Kidney (tissue), 14 donors: Measurements from ENCODE around the gene NAT8. TPM values are rescaled to one million over a fixed set of nuclear protein-coding genes. Genes with fewer than 3 reads are reported as not detected.
"Not testable (repeated sequence)": the region's sequence is repeated elsewhere in the genome, so short reads cannot be mapped to it uniquely, and the experiment has no call there.

Experiments
- DNase-seq, 5 donors: peaks; one replicate each; pipeline ENCODE4 v3.0.0-alpha.2; 2013 to 2020
- FAIRE-seq: peaks from 2 replicates; lab custom pipeline; 2012; peaks lifted over from hg19 to GRCh38; lab: Jason Lieb, UNC
- H3K27ac ChIP-seq, 2 donors: one replicate each; pipeline ENCODE4 v1.7.0; 2013; ENCODE audit warnings: low read depth in 2 of 2, low read length in 2 of 2, inconsistent platforms in 1 of 2
- H3K27me3 ChIP-seq: one replicate; pipeline ENCODE4 v1.7.1; 2013; ENCODE audit warnings: low read length, inconsistent platforms; ENCODE audit not compliant: control insufficient read depth, insufficient read depth
- H3K36me3 ChIP-seq, 3 donors: one replicate each; pipeline versions ENCODE4 v1.7.0 to v1.7.1; 2013; ENCODE audit warnings: low read length in 3 of 3, control low read depth in 1 of 3, inconsistent platforms in 1 of 3; ENCODE audit not compliant: insufficient read depth in 3 of 3, control insufficient read depth in 2 of 3
- H3K4me1 ChIP-seq, 3 donors: one replicate each; pipeline versions ENCODE4 v1.7.0 to v1.7.1; 2013; ENCODE audit warnings: low read length in 3 of 3, inconsistent platforms in 1 of 3, low read depth in 1 of 3; ENCODE audit not compliant: control insufficient read depth in 2 of 3, insufficient read depth in 2 of 3
- H3K4me3 ChIP-seq, 3 donors: one replicate each; pipeline versions ENCODE4 v1.7.0 to v1.8.1; 2013; ENCODE audit warnings: low read length in 3 of 3, control low read depth in 1 of 3, inconsistent platforms in 1 of 3
- H3K9ac ChIP-seq, 3 donors: one replicate each; pipeline versions ENCODE4 v1.7.0 to v1.7.1; 2013; ENCODE audit warnings: low read length in 3 of 3, control low read depth in 1 of 3, inconsistent platforms in 1 of 3
- H3K9me3 ChIP-seq, 3 donors: one replicate each; pipeline versions ENCODE4 v1.7.0 to v1.7.1; 2013; ENCODE audit warnings: low read length in 3 of 3, control low read depth in 1 of 3, inconsistent platforms in 1 of 3; ENCODE audit not compliant: control insufficient read depth in 2 of 3, insufficient read depth in 1 of 3
- CTCF ChIP-seq: IDR thresholded peaks from 3 replicates; pipeline ENCODE4 v1.5.1; 2012; ENCODE audit warnings: mild to moderate bottlenecking, moderate library complexity, borderline replicate concordance; ENCODE audit not compliant: insufficient read depth; ENCODE audit errors: extremely low read depth
- intact Hi-C: fragments of 100-400 bp; cut with DNase I; formaldehyde crosslinking; loops from one replicate; pipeline ENCODE4 v1.11.1; 2022
- polyA plus RNA-seq: library from polyadenylated mRNA; stranded (reverse); fragments of 350-450 nt; fragmentation: Illumina TruSeq; extraction: RNeasy Lipid Tissue Mini Kit (QIAGEN cat#74804); gene quantifications from one replicate; pipeline ENCODE4 v1.2.3, GENCODE V29; 2014; ENCODE audit warnings: low read depth, low replicate concordance; ENCODE audit not compliant: insufficient read depth
- total RNA-seq: library from RNA; stranded (reverse); fragmentation: NEBNext Ultra II Directional; extraction: Animal tissue kit (Norgen Biotek cat#: 25700); gene quantifications from one replicate; pipeline ENCODE4 v1.2.1, GENCODE V29; 2021
- donor health status: control.
- donor health status: control.
- donor health status: control.
- donor health status: control.
- donor health status: control.
- donor health status: DM: yes; HTN: yes; CAD: no.
- donor health status: Normal renal cell carcinoma (clear cell type).

The NAT8 gene
- total and polyA plus RNA-seq, 2 donors from 2014 or later = 94.4 to 1,820 TPM

DNA sequence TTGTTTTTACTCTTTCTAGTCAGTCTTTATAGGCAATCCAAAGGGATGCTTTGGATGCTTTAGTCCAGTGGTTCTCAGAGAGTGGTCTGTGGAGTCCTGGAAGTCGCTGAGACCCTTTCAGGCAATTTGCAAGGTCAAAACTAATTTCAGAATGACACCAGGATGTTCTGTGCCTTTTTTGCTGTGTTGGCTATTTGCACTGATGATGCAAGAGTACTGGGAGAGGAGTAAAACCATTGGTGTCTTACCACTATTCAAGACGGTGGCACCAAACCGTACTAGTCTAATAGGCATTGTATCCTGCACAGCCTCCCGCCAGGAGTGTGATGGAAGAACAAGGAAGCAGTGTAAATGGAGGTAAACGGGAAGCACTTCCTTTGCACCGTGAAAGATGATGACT, 34.0 kb upstream of the NAT8 start:
- H3K36me3 ChIP-seq, intact Hi-C loops, DNase-seq, H3K27me3 ChIP-seq, H3K9ac ChIP-seq, H3K9me3 ChIP-seq, H3K4me1 ChIP-seq, FAIRE-seq, H3K4me3 ChIP-seq, H3K27ac ChIP-seq: not testable (repeated sequence)

DNA sequence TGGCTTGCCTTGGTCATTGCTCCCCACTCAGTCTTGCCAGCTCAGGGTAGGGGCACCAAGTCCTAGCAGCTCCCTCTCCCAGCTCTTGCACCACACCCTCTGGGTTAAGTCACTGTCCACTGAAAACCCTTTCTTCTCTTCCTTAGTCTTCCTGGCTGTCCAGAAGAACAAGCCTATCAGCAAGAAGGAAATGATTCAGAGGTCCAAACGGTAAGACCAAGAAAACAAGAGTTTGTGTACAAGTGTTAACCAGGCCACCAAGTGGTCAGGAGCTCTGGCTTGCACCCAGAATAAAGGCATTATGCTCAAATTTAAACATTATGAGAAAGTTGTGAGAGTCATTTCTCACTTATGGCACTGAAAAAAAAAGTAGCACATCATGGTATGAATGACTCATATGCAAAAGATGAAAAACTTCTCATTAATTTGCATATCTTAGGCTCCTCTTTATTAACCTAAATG, 32.5 kb upstream of the NAT8 start:
- H3K9me3 ChIP-seq, H3K4me1 ChIP-seq, H3K9ac ChIP-seq, FAIRE-seq, H3K4me3 ChIP-seq, H3K27ac ChIP-seq, H3K36me3 ChIP-seq, intact Hi-C loops, DNase-seq, H3K27me3 ChIP-seq: not testable (repeated sequence)

DNA sequence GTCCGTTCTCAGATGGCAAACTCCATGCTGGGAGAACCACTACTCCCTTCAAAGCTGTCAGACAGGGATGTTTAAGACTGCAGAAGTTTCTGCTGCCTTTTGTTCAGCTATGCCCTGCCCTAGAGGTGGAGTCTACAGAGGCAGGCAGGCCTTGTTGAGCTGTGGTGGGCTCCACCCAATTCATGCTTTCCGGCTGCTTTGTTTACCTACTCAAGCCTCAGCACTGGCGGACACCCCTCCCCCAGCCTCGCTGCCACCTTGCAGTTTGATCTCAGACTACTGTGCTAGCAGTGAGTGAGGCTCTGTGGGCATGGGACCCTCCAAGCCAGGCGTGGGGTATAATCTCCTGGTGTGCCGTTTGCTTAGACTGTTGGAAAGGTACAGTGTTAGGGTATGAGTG, 27.8 kb upstream of the NAT8 start:
- H3K27ac ChIP-seq, H3K4me3 ChIP-seq, intact Hi-C loops, DNase-seq, FAIRE-seq, H3K9me3 ChIP-seq, H3K36me3 ChIP-seq, H3K9ac ChIP-seq, H3K4me1 ChIP-seq, H3K27me3 ChIP-seq: not testable (repeated sequence)

DNA sequence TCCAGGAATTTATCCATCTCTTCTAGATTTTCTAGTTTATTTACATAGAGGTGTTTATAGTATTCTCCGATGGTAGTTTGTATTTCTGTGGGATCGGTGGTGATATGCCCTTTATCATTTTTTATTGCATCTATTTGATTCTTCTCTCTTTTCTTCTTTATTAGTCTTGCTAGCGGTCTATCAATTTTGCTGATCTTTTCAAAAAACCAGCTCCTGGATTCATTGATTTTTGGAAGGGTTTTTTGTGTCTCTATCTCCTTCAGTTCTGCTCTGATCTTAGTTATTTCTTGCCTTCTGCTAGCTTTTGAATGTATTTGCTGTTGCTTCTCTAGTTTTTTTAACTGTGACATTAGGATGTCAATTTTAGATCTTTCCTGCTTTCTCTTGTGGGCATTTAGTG, 25.0 kb upstream of the NAT8 start:
- H3K9ac ChIP-seq, H3K36me3 ChIP-seq, H3K27ac ChIP-seq, H3K4me1 ChIP-seq, H3K9me3 ChIP-seq, DNase-seq, FAIRE-seq, H3K4me3 ChIP-seq, H3K27me3 ChIP-seq, intact Hi-C loops: not testable (repeated sequence)

- no peaks in the 10 kb centered on the region for H3K27me3 ChIP-seq
- H3K27ac ChIP-seq = no peak overlapping the region
- H3K9ac ChIP-seq = no peak overlapping the region
- FAIRE-seq = no peak
- H3K4me3 ChIP-seq = no peak overlapping the region
- intact Hi-C loops = no loop called here
- peaks cover 0 to 14% (median 8%) of the 10 kb centered on the region in 3 donors for H3K4me1 ChIP-seq
- TF ChIP-seq CTCF = no peak
- DNase-seq = no peak
- H3K36me3 ChIP-seq = no peaks in the 10 kb centered on the region
- no peaks in the 10 kb centered on the region for H3K9me3 ChIP-seq
Observed at GRCh38 chr2:73654175-73654574, 12.0 kb upstream of the NAT8 start.
